Skeletal muscle tissue (tissue), 4 donors: ENCODE measurements around the gene SLC13A3. TPM values are rescaled to one million over a fixed set of nuclear protein-coding genes. Genes with fewer than 3 reads are reported as not detected.
A peak's percentile ranks its signal among the peaks of the same experiment; 100 is the strongest.

Experiments
- H3K27ac ChIP-seq: one replicate; pipeline ENCODE4 v1.7.0; 2013; ENCODE audit warnings: mild to moderate bottlenecking, low read depth, low read length, inconsistent platforms
- H3K27me3 ChIP-seq, 3 donors: one replicate each; pipeline ENCODE4 v1.7.0; 2013; ENCODE audit warnings: low read length in 3 of 3; ENCODE audit not compliant: control insufficient read depth in 3 of 3, insufficient read depth in 3 of 3
- H3K36me3 ChIP-seq, 3 donors: one replicate each; pipeline ENCODE4 v1.7.0; 2013; ENCODE audit warnings: low read length in 3 of 3; ENCODE audit not compliant: control insufficient read depth in 3 of 3, insufficient read depth in 3 of 3
- H3K4me1 ChIP-seq, 3 donors: one replicate each; pipeline ENCODE4 v1.7.0; 2013; ENCODE audit warnings: low read length in 3 of 3, mild to moderate bottlenecking in 3 of 3; ENCODE audit not compliant: control insufficient read depth in 3 of 3, insufficient read depth in 3 of 3
- H3K4me3 ChIP-seq, 3 donors: one replicate each; pipeline ENCODE4 v1.7.0; 2013; ENCODE audit warnings: low read length in 3 of 3
- H3K9ac ChIP-seq, 3 donors: one replicate each; pipeline ENCODE4 v1.7.0; 2013; ENCODE audit warnings: low read length in 3 of 3, mild to moderate bottlenecking in 3 of 3, moderate library complexity in 2 of 3, low read depth in 1 of 3
- H3K9me3 ChIP-seq, 3 donors: one replicate each; pipeline ENCODE4 v1.7.0; 2013; ENCODE audit warnings: low read length in 3 of 3; ENCODE audit not compliant: control insufficient read depth in 3 of 3
- total RNA-seq: library from RNA; depleted of rRNA; stranded (reverse); fragments of >200 nt; gene quantifications from one replicate; pipeline ENCODE4 v1.2.3, GENCODE V29; 2014
- donor health status: Osteomylitis.

SLC13A3 gene
- total RNA-seq, 1 donor from 2014 or later: 2.6 TPM

DNA sequence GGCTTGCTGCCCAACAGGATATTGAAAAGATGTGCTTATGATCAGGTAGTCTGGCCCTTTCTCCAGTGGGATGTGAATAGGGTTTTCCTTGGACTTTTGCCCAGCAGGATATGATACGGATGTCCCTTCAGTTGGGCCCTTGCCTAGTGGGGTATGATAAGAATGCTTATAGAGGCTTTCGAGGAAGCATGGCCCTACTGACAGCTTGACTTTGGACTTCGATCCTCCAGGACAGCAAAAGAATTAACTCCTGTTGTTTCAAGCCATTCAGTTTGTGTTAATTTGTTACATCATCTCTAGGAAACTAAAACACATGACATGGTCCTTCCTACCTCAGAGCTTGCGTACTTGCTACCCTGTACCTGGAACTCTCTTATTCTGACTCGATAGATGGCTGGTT is 128.2 kb downstream of the SLC13A3 start:
- Histone ChIP-seq H3K4me3 (no peak overlapping the region), H3K27ac (no peak overlapping the region), H3K9ac (no peak overlapping the region), H3K36me3 (no peaks in the 10 kb centered on the region), H3K4me1 (no peaks in the 10 kb centered on the region), H3K9me3 (no peaks in the 10 kb centered on the region), H3K27me3 (peaks cover 0 to 3% (median 3%) of the 10 kb centered on the region in 3 donors)

DNA sequence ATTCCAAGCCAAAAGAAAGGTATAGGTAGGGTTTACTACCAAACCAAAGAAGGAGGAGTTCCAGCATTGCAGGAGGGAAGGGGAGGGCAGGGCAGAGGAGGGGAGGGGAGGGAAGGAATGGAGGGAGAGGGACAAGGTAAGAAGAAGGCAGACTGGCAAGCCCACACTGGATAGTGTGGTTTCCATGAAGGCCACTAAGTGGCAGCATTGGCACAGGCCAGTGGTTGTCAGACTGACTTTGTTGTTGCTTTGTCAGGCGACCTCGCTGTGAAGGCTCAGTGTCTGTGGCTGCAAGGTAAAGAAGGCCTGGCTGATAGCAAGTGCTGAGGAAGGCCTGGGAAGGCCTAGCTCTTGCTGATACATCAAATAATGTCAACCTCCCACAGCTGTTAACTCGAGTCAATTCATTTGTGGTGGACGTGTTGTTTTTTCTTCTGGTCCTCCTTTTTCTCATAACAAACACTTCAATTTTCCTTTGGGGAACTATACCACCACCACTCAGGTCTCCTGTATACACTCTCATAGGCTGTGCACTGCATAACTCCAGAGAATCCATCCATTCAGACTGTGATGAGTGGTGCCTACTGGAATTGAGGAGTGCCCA is 130.2 kb downstream of the SLC13A3 start:
- Histone ChIP-seq H3K27me3 (peaks cover 0 to 6% (median 3%) of the 10 kb centered on the region in 3 donors), H3K9me3 (no peaks in the 10 kb centered on the region), H3K27ac (no peak overlapping the region), H3K36me3 (no peaks in the 10 kb centered on the region), H3K4me3 (no peak overlapping the region), H3K9ac (no peak overlapping the region), H3K4me1 (no peaks in the 10 kb centered on the region)

DNA sequence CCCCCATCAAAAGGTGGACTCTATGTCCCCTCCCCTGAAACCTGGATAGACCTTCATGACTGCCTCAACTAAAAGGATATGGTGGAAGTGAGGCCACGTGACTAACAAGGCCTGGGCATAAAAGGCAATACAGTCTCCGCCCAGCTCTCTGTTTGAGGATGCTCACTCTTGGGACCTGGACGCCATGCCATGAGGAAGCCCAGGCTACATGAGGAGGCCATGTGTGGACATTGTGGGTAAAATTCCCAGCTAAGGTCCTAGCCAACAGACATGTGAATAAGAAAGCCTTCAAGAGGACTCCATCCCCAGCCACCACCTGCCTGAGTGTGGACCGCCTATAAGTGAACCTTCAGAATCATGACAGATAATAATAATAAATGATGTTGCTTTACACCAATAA is 130.7 kb downstream of the SLC13A3 start:
- Histone ChIP-seq H3K27me3 (peaks cover 0 to 6% (median 3%) of the 10 kb centered on the region in 3 donors), H3K9ac (no peak overlapping the region), H3K36me3 (no peaks in the 10 kb centered on the region), H3K27ac (no peak overlapping the region), H3K4me1 (no peaks in the 10 kb centered on the region), H3K4me3 (no peak overlapping the region), H3K9me3 (no peaks in the 10 kb centered on the region)

DNA sequence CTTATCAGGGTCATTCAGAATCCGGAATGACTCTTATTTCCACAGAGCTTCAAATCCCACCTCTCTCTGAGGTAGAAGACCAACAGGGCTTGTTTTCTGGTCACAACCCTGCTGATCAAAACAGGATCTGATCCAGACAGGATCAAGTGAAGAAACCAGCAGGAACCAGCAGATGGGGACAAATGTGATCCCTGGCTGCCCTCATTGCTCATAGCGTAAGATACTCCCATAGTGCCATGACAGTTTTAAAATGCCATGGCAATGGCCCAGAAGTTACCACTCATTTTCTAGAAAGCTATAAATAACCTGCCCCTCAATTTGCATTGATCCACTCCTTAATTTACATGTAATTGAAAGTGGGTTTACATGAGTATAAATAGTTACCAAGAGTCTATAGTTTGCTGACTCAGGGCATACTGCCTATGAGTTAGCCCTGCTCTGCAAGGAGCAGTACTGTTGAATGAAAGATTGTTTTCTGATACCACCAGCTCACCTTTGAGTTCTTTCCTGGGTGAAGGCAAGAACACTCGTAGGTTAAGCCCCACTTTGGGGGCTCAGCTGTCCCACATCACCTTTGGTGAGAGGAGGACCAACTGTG is 131.7 kb downstream of the SLC13A3 start:
- H3K27me3 ChIP-seq: peaks cover 0 to 8% (median 3%) of the 10 kb centered on the region in 3 donors
- H3K4me3 ChIP-seq: no peak overlapping the region
- no peaks in the 10 kb centered on the region for H3K4me1 ChIP-seq
- no peaks in the 10 kb centered on the region for H3K9me3 ChIP-seq
- H3K9ac ChIP-seq: no peak overlapping the region
- no peaks in the 10 kb centered on the region for H3K36me3 ChIP-seq
- no peak overlapping the region for H3K27ac ChIP-seq

DNA sequence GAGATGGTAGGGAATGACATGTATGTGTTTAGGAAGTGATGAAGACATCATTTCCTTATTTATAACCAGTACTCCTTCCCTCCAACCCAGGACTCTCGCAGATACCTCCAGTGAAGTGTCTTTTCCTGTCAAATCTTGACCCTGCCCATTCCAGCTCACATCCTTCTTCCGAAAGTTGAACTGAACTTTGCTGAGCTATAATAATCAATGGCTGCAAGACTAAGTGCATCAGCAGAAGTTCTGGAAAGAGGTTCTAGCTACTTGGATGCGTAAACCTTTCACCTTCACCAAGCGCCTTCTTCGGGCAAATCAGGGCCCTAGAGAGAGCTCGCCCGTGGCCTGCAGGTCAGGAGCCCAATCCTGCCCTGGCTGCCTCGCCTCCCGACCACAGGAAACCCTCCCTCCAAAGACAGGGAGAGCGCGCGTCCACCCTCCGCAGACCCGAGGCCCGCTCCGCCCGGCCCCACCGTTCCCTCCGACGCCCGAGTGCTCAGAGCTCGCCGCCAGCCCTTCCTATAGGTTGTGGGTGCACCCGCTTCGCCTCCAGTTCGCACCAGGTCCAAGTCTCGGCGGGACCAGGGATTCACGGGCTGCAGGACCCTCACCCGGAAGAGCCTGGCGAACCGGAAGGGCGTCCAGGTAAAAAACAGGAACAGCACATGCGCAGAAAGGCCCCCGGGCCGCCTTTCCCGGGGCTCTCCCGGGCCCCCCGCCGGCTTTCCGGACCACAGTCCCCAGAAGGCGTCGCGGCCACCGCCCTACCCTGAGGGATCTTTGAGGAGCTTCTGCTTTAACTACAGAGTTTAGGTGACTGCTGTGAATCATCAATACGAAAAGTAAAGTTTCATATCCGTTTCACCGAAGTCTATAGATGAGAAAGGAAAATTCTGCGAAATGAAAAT is 138.1 kb downstream of the SLC13A3 start, which contains the start of gene ZNF334:
TSS of gene ZNF334 (minus strand) at position 617 of the 902 bp plus-strand sequence. CDS start 1,457 bp downstream, outside the sequence.
- no peaks in the 10 kb centered on the region for H3K36me3 ChIP-seq
- peaks cover 3 to 9% (median 5%) of the 10 kb centered on the region in 3 donors for H3K27me3 ChIP-seq
- no peaks in the 10 kb centered on the region for H3K9me3 ChIP-seq
- peaks cover 0 to 5% (median 0%) of the 10 kb centered on the region in 3 donors for H3K4me1 ChIP-seq
- peak within 1 kb of the TSS; percentile 47 to 66 (median 66) for H3K9ac ChIP-seq
- peak within 1 kb of the TSS; percentile 71 to 86 (median 73) for H3K4me3 ChIP-seq
- no peak within 1 kb of the TSS for H3K27ac ChIP-seq

DNA sequence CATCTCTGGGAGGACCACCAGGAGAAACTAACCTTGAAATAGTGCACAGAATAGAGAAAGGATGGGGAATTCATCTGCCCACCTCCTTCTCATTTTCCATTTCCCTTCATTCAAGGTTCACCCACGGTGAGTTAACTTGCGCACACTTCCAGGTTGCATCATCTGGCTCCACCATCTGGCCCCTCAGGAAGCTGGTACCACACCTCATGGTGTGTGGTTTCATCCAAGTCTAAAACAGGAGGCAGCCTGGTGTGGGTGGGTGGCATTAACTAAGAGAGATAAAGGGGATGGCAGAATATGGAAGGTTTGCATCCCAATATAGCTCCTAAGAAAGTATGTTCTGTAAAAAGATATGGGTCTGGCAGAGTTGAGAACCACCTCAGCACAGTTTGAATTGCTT is 141.7 kb downstream of the SLC13A3 start:
- Histone ChIP-seq H3K27ac (no peak overlapping the region), H3K4me3 (no peak overlapping the region), H3K9me3 (no peaks in the 10 kb centered on the region), H3K36me3 (no peaks in the 10 kb centered on the region), H3K4me1 (peaks cover 0 to 5% (median 0%) of the 10 kb centered on the region in 3 donors), H3K27me3 (peaks cover 0 to 5% (median 3%) of the 10 kb centered on the region in 3 donors), H3K9ac (no peak overlapping the region)

Other genes starting within 250 kb of the SLC13A3 start
- 24.5 TPM for gene ELMO2, start 244.8 kb downstream of the SLC13A3 start, total RNA-seq
- 3.7 TPM for gene ZNF334, start 137.9 kb downstream of the SLC13A3 start, total RNA-seq
- not detected for gene OCSTAMP, start 100.8 kb downstream of the SLC13A3 start, total RNA-seq
- 15.7 TPM for gene TP53RK, start 38.0 kb upstream of the SLC13A3 start, total RNA-seq
- 24.0 TPM for gene SLC2A10, start 58.2 kb upstream of the SLC13A3 start, total RNA-seq
- 1.0 TPM for gene EYA2, start 243.4 kb upstream of the SLC13A3 start, total RNA-seq